Prostate gland (tissue), 2 donors: Measurements from ENCODE around the gene HOXD11.

Experiments used
- POLR2A ChIP-seq: fragments of 450-650 bp; IDR thresholded peaks from one replicate; pipeline ENCODE4 v1.6.1; 2016; ENCODE audit warnings: antibody characterized with exemption, mild to moderate bottlenecking
- POLR2AphosphoS5 ChIP-seq: sonication (generic); formaldehyde crosslinking; IDR thresholded peaks from one replicate; pipeline ENCODE4 v1.6.1; 2017; ENCODE audit warnings: antibody characterized with exemption
- TF ChIP-seq, protein P1 (sequence below), 4 experiments: fragments of 200-600 bp in 2 of 4; fragments of 450-650 bp in 2 of 4; sonication (generic) in 2 of 4; IDR thresholded peaks; 1 replicate in 3 of 4; 2 replicates in 1 of 4; pipeline ENCODE4 v1.5.1; 2016 to 2019; ENCODE audit warnings: antibody characterized with exemption in 4 of 4, mild to moderate bottlenecking in 2 of 4, moderate library complexity in 2 of 4

- TF ChIP-seq POLR2AphosphoS5 = no peak
- TF ChIP-seq, protein P1, sequence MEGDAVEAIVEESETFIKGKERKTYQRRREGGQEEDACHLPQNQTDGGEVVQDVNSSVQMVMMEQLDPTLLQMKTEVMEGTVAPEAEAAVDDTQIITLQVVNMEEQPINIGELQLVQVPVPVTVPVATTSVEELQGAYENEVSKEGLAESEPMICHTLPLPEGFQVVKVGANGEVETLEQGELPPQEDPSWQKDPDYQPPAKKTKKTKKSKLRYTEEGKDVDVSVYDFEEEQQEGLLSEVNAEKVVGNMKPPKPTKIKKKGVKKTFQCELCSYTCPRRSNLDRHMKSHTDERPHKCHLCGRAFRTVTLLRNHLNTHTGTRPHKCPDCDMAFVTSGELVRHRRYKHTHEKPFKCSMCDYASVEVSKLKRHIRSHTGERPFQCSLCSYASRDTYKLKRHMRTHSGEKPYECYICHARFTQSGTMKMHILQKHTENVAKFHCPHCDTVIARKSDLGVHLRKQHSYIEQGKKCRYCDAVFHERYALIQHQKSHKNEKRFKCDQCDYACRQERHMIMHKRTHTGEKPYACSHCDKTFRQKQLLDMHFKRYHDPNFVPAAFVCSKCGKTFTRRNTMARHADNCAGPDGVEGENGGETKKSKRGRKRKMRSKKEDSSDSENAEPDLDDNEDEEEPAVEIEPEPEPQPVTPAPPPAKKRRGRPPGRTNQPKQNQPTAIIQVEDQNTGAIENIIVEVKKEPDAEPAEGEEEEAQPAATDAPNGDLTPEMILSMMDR (IDR thresholded peaks at IDR 0.05) = no peak
- TF ChIP-seq POLR2A = no peak
Observed at GRCh38 chr2:176066645-176067588, 40.2 kb upstream of the HOXD11 start.
